Skeletal muscle tissue (tissue), 4 donors: ENCODE results near the gene SKA1. TPM values are rescaled to one million over a fixed set of nuclear protein-coding genes. Genes with fewer than 3 reads are reported as not detected.
"Not testable (repeated sequence)": the region's sequence is repeated elsewhere in the genome, so short reads cannot be mapped to it uniquely, and the experiment has no call there.

Experiments used
- H3K27ac ChIP-seq: one replicate; pipeline ENCODE4 v1.7.0; 2013; ENCODE audit warnings: mild to moderate bottlenecking, low read depth, low read length, inconsistent platforms
- H3K27me3 ChIP-seq, 3 donors: one replicate each; pipeline ENCODE4 v1.7.0; 2013; ENCODE audit warnings: low read length in 3 of 3; ENCODE audit not compliant: control insufficient read depth in 3 of 3, insufficient read depth in 3 of 3
- H3K36me3 ChIP-seq, 3 donors: one replicate each; pipeline ENCODE4 v1.7.0; 2013; ENCODE audit warnings: low read length in 3 of 3; ENCODE audit not compliant: control insufficient read depth in 3 of 3, insufficient read depth in 3 of 3
- H3K4me1 ChIP-seq, 3 donors: one replicate each; pipeline ENCODE4 v1.7.0; 2013; ENCODE audit warnings: low read length in 3 of 3, mild to moderate bottlenecking in 3 of 3; ENCODE audit not compliant: control insufficient read depth in 3 of 3, insufficient read depth in 3 of 3
- H3K4me3 ChIP-seq, 3 donors: one replicate each; pipeline ENCODE4 v1.7.0; 2013; ENCODE audit warnings: low read length in 3 of 3
- H3K9ac ChIP-seq, 3 donors: one replicate each; pipeline ENCODE4 v1.7.0; 2013; ENCODE audit warnings: low read length in 3 of 3, mild to moderate bottlenecking in 3 of 3, moderate library complexity in 2 of 3, low read depth in 1 of 3
- H3K9me3 ChIP-seq, 3 donors: one replicate each; pipeline ENCODE4 v1.7.0; 2013; ENCODE audit warnings: low read length in 3 of 3; ENCODE audit not compliant: control insufficient read depth in 3 of 3
- total RNA-seq: library from RNA; depleted of rRNA; stranded (reverse); fragments of >200 nt; gene quantifications from one replicate; pipeline ENCODE4 v1.2.3, GENCODE V29; 2014
- donor health status: Osteomylitis.

The SKA1 gene
- total RNA-seq, 1 donor from 2014 or later, result 2.6 TPM

DNA sequence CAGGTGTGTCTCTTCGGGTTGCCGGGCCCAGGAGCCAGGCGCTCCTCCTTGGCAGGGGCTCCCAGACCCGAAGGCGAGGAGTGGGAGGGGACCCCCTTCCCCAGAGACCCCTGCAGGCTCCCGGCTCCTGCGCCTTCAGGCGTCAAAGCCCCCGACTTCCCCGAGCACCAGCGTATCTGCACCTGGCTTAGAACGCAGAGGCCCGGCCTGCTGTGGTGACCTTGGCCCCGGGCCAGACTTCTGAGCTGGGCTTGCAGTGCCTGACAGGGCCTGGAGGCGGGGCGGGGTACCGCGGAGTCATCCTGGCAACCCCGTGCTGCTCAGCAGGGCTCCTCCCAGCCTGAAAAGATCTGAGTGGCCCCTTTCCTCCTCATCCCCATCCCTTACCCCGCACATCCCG is 27.0 kb downstream of the SKA1 start:
- H3K4me1 ChIP-seq, result no peaks in the 10 kb centered on the region
- H3K9me3 ChIP-seq, result no peaks in the 10 kb centered on the region
- no peak overlapping the region for H3K27ac ChIP-seq
- H3K4me3 ChIP-seq, result no peak overlapping the region
- H3K36me3 ChIP-seq, result no peaks in the 10 kb centered on the region
- H3K27me3 ChIP-seq, result peaks cover 24 to 47% (median 43%) of the 10 kb centered on the region in 3 donors
- no peak overlapping the region for H3K9ac ChIP-seq

DNA sequence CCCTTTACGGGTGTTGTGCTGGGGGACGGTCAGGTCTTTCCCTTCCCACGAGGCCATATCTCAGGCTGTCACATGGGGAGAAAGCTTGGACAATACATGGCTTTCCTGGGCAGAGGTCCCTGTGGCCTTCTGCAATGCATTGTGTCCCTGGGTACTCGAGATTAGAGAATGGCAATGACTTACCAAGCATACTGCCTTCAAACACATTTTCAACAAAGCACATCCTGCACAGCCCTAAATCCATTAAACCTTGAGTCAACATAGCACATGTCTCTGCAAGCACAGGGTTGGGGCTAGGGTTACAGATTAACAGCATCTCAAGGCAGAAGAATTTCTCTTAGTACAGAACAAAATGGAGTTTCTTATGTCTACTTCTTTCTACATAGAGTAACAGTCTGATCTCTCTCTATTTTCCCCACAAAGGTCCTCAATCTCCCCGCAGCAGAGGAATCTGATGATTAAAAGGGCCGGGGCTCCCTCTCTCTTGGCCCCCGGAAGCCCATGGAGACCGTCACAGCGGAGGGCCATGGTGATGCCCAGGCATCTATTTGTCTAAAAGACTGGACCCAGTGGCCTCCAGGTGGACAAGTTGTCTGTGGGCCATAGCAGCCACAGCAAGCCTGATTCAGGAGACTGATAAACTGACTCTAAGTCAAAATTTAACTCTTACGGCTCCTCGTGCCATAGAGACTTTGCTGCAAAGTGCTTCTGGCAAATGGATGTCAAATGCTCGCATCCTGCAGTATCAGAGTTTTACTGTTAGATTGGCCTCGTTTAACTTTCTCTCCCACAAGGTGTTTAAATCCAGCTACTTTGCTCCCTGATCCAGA is 30.1 kb downstream of the SKA1 start:
- not testable (repeated sequence) for H3K9me3 ChIP-seq, H3K4me3 ChIP-seq, H3K9ac ChIP-seq, H3K36me3 ChIP-seq, H3K4me1 ChIP-seq, H3K27ac ChIP-seq
- H3K27me3 ChIP-seq, result peaks cover 24 to 42% (median 40%) of the 10 kb centered on the region in 3 donors

GRCh38 chr18:50405582-50406271 is 30.9 kb downstream of the SKA1 start:
- Histone ChIP-seq H3K36me3 (no peaks in the 10 kb centered on the region), H3K27ac (no peak overlapping the region), H3K4me1 (no peaks in the 10 kb centered on the region), H3K9me3 (no peaks in the 10 kb centered on the region), H3K4me3 (no peak overlapping the region), H3K27me3 (peaks cover 24 to 40% (median 36%) of the 10 kb centered on the region in 3 donors), H3K9ac (no peak overlapping the region)

- no peak overlapping the region for H3K4me3 ChIP-seq
- H3K36me3 ChIP-seq, result no peaks in the 10 kb centered on the region
- no peak overlapping the region for H3K9ac ChIP-seq
- H3K9me3 ChIP-seq, result no peaks in the 10 kb centered on the region
- peaks cover 8 to 15% (median 12%) of the 10 kb centered on the region in 3 donors for H3K27me3 ChIP-seq
- no peaks in the 10 kb centered on the region for H3K4me1 ChIP-seq
- H3K27ac ChIP-seq, result no peak overlapping the region
These were observed 34.4 kb downstream of the SKA1 start for GRCh38 chr18:50409236-50409635.

DNA sequence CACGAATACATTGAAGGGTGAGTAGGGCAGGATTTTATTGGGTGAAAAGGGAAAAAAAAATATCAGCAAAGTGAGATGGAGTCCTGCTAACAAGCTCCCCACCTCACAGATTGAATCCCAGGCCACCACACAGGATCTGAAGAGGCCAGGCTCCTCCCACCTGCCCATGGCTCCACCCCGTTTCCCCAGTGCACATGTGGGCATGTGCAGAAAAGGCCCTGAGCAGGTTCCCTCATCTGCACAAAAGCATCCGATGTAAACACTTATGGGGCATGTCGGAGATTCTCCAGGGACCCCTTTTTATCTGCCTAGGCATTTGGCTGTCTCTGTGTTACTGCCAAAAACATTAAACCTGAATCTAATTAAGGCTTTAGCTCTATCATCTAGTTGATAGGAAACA is 35.2 kb downstream of the SKA1 start:
- H3K27me3 ChIP-seq, result peaks cover 8 to 11% (median 10%) of the 10 kb centered on the region in 3 donors
- no peak overlapping the region for H3K4me3 ChIP-seq
- no peaks in the 10 kb centered on the region for H3K4me1 ChIP-seq
- no peak overlapping the region for H3K9ac ChIP-seq
- H3K27ac ChIP-seq, result no peak overlapping the region
- H3K36me3 ChIP-seq, result no peaks in the 10 kb centered on the region
- no peaks in the 10 kb centered on the region for H3K9me3 ChIP-seq

- Histone ChIP-seq H3K4me1 (no peaks in the 10 kb centered on the region), H3K27ac (no peak overlapping the region), H3K9ac (no peak overlapping the region), H3K36me3 (no peaks in the 10 kb centered on the region), H3K27me3 (peaks cover 4% of the 10 kb centered on the region in 3 donors), H3K4me3 (no peak overlapping the region), H3K9me3 (no peaks in the 10 kb centered on the region)
These were observed 36.0 kb downstream of the SKA1 start for GRCh38 chr18:50410894-50411293.

DNA sequence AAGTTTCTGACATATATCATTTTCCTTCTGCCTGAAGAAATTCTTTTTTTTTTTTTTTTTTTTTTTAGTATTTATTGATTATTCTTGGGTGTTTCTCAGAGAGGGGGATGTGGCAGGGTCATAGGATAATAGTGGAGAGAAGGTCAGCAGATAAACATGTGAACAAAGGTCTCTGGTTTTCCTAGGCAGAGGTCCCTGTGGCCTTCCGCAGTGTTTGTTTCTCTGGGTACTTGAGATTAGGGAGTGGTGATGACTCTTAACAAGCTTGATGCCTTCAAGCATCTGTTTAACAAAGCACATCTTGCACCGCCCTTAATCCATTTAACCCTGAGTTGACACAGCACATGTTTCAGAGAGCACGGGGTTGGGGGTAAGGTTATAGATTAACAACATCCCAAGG is 42.0 kb downstream of the SKA1 start:
- not testable (repeated sequence) for H3K36me3 ChIP-seq, H3K4me3 ChIP-seq, H3K4me1 ChIP-seq, H3K9ac ChIP-seq, H3K27me3 ChIP-seq, H3K9me3 ChIP-seq, H3K27ac ChIP-seq

GRCh38 chr18:50417705-50418104 is 42.9 kb downstream of the SKA1 start:
- H3K27me3 ChIP-seq, H3K4me3 ChIP-seq, H3K9me3 ChIP-seq, H3K4me1 ChIP-seq, H3K9ac ChIP-seq, H3K27ac ChIP-seq, H3K36me3 ChIP-seq: not testable (repeated sequence)

- no peaks in the 10 kb centered on the region for H3K9me3 ChIP-seq
These were observed 43.8 kb downstream of the SKA1 start for GRCh38 chr18:50418650-50419049.

DNA sequence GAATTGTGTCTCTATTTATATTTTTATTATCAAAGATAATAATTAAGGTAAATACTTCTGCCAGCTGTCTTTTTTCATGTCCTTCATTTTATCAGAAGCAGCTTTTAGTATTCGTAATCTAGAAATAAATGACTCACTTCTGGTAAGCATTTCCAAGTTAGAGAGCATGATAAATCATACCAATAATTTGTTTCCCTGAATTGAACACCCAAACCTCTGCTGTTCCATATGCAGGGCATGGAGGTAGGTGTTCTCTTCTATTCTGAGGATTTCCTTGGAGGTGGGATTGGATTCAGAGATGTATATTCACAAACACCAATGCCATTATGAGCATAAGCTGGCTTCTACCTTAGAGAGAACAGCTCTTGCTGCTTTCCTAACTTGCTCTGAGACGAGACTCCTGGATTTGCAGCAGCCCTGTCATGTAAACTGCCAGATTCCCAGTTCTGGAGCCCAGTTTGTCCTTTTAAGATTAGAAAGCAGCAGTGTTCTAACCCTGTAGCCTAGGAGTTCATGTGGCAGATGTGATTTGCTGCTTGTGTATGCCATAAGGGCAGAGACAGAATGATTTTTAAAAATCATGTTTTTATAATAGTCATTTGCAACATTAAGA is 47.5 kb downstream of the SKA1 start:
- Histone ChIP-seq H3K27ac (no peak overlapping the region), H3K9me3 (no peaks in the 10 kb centered on the region), H3K27me3 (peaks cover 0 to 4% (median 0%) of the 10 kb centered on the region in 3 donors), H3K4me3 (no peak overlapping the region), H3K4me1 (no peaks in the 10 kb centered on the region), H3K9ac (no peak overlapping the region), H3K36me3 (no peaks in the 10 kb centered on the region)

More at GRCh38 chr18:50418650-50419049, 43.8 kb downstream of the SKA1 start:
- Histone ChIP-seq H3K27ac (no peak overlapping the region), H3K9ac (no peak overlapping the region), H3K27me3 (peaks cover 0 to 4% (median 0%) of the 10 kb centered on the region in 3 donors), H3K36me3 (no peaks in the 10 kb centered on the region), H3K4me3 (no peak overlapping the region), H3K4me1 (no peaks in the 10 kb centered on the region)
